Activated CD8-positive, alpha-beta T cell treated with anti-CD3 and anti-CD28 coated beads for 36 hours (primary cell): ENCODE measurements around the gene RNF212. TPM values are rescaled to one million over a fixed set of nuclear protein-coding genes. Genes with fewer than 3 reads are reported as not detected.

ENCODE experiments used
- ATAC-seq: fragments of 200-7000 bp; cut with Tn5 transposase; one replicate; pipeline ENCODE4 v1.10.0; 2021; ENCODE audit warnings: mild to moderate bottlenecking, moderate library complexity
- CTCF ChIA-PET: fragments of 350-600 bp; sonication (Branson Sonifier 250); formaldehyde crosslinking; loops from one replicate; lab custom pipeline; 2021; ENCODE audit warnings: antibody characterized with exemption; lab: Charles Lee
- POLR2A ChIA-PET: fragments of 350-600 bp; sonication (Branson Sonifier 250); formaldehyde crosslinking; loops from one replicate; lab custom pipeline; 2021; ENCODE audit warnings: antibody characterized with exemption; lab: Charles Lee
- DNase-seq: peaks from one replicate; pipeline ENCODE4 v3.0.0-alpha.2; 2020
- H3K27ac Mint-ChIP-seq: one replicate; pipeline ENCODE4 v1.8.0; 2021; ENCODE audit warnings: mild to moderate bottlenecking, mixed read lengths
- H3K27me3 Mint-ChIP-seq: one replicate; pipeline ENCODE4 v1.8.0; 2021; ENCODE audit warnings: mixed read lengths
- H3K36me3 Mint-ChIP-seq: one replicate; pipeline ENCODE4 v1.8.0; 2021; ENCODE audit warnings: low read depth, mixed read lengths
- H3K4me1 Mint-ChIP-seq: one replicate; pipeline ENCODE4 v1.8.0; 2021; ENCODE audit warnings: low read depth, mixed read lengths
- H3K4me3 Mint-ChIP-seq: one replicate; pipeline ENCODE4 v1.8.0; 2021; ENCODE audit warnings: mild to moderate bottlenecking, moderate library complexity, mixed read lengths
- H3K9me3 Mint-ChIP-seq: one replicate; pipeline ENCODE4 v1.8.0; 2021; ENCODE audit warnings: mixed read lengths
- intact Hi-C: fragments of 100-400 bp; cut with micrococcal nuclease; formaldehyde crosslinking; loops from one replicate; pipeline ENCODE4 v1.10.0; 2022
- total RNA-seq, 2 experiments: library from RNA; stranded (reverse); gene quantifications; one replicate each; pipeline ENCODE4 v1.2.3, GENCODE V29; 2021
- TF ChIP-seq, protein P1 (sequence below): fragments of 200-600 bp; IDR thresholded peaks from one replicate; pipeline ENCODE4 v1.8.0; 2022; ENCODE audit warnings: antibody characterized with exemption, mild to moderate bottlenecking

The RNF212 gene
- total RNA-seq, 2 experiments from 2014 or later = 3.0 to 3.3 TPM

DNA sequence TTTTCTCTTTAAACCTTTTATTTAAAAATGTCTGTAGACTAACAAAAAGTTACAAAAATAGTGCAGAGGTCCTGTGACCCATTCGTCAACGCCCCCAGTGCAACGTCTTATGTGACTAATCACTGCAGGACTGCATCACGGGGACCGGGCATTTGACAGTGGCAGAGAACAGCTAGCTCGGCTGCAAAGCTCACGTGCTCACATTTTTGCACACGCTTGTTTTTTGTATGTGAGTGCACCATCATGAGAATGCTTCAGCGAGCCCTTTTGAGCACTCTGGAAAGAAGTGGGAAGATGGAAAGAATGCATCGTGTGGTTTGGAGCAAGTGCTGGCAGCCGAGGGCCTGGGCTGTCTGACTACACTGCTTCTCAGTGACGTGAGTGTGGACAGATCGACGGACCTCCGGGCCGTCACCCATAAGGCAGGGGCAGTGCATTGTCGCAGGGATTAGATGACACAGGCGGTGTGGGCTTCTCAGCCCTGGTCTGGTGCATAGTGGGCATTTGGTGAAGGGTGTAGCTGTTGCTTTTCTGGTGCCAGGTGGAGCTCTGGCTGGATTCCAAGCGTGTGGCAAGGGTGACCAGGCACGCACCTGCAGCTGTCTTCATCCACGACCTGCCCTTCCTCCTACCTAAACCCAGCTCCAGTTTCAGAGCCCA lies 41.3 kb upstream of the RNF212 start:
- no peaks in the 10 kb centered on the region for H3K4me1 Mint-ChIP-seq
- TF ChIP-seq, protein P1, sequence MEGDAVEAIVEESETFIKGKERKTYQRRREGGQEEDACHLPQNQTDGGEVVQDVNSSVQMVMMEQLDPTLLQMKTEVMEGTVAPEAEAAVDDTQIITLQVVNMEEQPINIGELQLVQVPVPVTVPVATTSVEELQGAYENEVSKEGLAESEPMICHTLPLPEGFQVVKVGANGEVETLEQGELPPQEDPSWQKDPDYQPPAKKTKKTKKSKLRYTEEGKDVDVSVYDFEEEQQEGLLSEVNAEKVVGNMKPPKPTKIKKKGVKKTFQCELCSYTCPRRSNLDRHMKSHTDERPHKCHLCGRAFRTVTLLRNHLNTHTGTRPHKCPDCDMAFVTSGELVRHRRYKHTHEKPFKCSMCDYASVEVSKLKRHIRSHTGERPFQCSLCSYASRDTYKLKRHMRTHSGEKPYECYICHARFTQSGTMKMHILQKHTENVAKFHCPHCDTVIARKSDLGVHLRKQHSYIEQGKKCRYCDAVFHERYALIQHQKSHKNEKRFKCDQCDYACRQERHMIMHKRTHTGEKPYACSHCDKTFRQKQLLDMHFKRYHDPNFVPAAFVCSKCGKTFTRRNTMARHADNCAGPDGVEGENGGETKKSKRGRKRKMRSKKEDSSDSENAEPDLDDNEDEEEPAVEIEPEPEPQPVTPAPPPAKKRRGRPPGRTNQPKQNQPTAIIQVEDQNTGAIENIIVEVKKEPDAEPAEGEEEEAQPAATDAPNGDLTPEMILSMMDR = no peak
- peaks cover 6% of the 10 kb centered on the region for H3K9me3 Mint-ChIP-seq
- H3K27ac Mint-ChIP-seq = no peak overlapping the region
- ChIA-PET POLR2A (no interaction called here), CTCF (interaction anchor here (1.6 kb wide), 1 partner anchor 13 kb away, joined by 5 read pairs; no protein-coding TSS in a partner anchor)
- DNase-seq = no peak
- intact Hi-C loops = no loop called here
- ATAC-seq = no peak
- H3K4me3 Mint-ChIP-seq = no peak overlapping the region
- H3K27me3 Mint-ChIP-seq = peaks cover 4% of the 10 kb centered on the region
- no peaks in the 10 kb centered on the region for H3K36me3 Mint-ChIP-seq

DNA sequence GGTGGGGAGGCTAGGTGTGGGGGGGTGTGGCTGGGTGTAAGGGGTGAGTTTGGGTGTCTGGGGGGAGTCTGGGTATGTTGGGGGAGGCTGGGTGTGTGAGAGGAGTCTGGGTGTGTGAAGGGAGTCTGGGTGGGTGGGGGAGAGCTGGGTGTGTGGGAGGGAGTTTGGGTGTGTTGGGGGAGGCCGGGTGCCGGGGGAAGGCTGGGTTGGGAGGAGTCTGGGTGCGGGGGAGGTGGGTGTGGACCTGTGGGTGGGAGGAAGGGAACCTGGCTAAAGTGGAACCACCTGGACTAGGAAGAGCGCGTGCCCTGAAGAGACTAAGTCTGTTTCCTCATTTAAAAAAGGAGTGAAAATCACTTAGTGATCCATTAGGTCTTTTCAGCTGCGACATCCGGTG lies 40.8 kb upstream of the RNF212 start:
- Mint-ChIP-seq H3K27ac (no peak overlapping the region), H3K36me3 (no peaks in the 10 kb centered on the region), H3K27me3 (peaks cover 4% of the 10 kb centered on the region), H3K4me3 (no peak overlapping the region), H3K4me1 (no peaks in the 10 kb centered on the region), H3K9me3 (peaks cover 6% of the 10 kb centered on the region)
- intact Hi-C loops = no loop called here
- ChIA-PET POLR2A (no interaction called here), CTCF (no interaction called here)
- TF ChIP-seq, protein P1 = no peak
- DNase-seq (no peak), ATAC-seq (no peak)

GRCh38 chr4:1153567-1154090 lies 40.3 kb upstream of the RNF212 start:
- peaks cover 4% of the 10 kb centered on the region for H3K27me3 Mint-ChIP-seq
- TF ChIP-seq, protein P1 = no peak
- no peak overlapping the region for H3K27ac Mint-ChIP-seq
- POLR2A ChIA-PET = no interaction called here
- intact Hi-C loops = no loop called here
- no peaks in the 10 kb centered on the region for H3K4me1 Mint-ChIP-seq
- peaks cover 6% of the 10 kb centered on the region for H3K9me3 Mint-ChIP-seq
- DNase-seq = no peak
- no peaks in the 10 kb centered on the region for H3K36me3 Mint-ChIP-seq
- CTCF ChIA-PET = no interaction called here
- no peak overlapping the region for H3K4me3 Mint-ChIP-seq
- no peak for ATAC-seq

DNA sequence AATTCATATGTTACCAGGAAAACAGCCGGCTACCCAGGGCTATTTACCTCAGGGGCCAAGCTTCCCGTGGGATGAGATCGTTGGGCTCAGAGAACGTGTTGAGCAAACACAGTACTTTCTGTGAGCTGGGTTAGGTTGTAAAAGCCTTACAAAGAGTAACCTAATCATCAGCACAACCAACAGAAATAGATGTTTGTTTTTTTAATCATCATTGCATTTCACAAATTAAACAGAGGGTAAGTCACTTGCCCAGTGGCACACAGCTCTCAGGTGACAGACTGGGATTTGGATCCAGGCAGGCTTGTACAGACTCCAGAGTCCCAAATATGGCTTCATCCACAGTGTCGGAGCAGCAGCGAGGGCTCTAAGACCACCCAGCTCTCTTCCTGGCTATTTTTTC lies 38.9 kb upstream of the RNF212 start:
- CTCF ChIA-PET = interaction anchor here (0.9 to 1.3 kb wide), 3 partner anchors 15 to 116 kb away, joined by 3 to 6 read pairs (median 4); no protein-coding TSS in a partner anchor
- ATAC-seq = no peak
- intact Hi-C loops = no loop called here

More for the DNA sequence above, 38.9 kb upstream of the RNF212 start:
- POLR2A ChIA-PET = no interaction called here
- no peaks in the 10 kb centered on the region for H3K4me1 Mint-ChIP-seq
- H3K36me3 Mint-ChIP-seq = no peaks in the 10 kb centered on the region
- no peak overlapping the region for H3K27ac Mint-ChIP-seq
- H3K4me3 Mint-ChIP-seq = no peak overlapping the region
- peaks cover 4% of the 10 kb centered on the region for H3K27me3 Mint-ChIP-seq
- DNase-seq = no peak
- TF ChIP-seq, protein P1 = no peak
- no peaks in the 10 kb centered on the region for H3K9me3 Mint-ChIP-seq
